Keratinocyte (primary cell): ENCODE measurements around the gene SLC27A5. TPM values are rescaled to one million over a fixed set of nuclear protein-coding genes. Genes with fewer than 3 reads are reported as not detected.
"Not testable (repeated sequence)": the region's sequence is repeated elsewhere in the genome, so short reads cannot be mapped to it uniquely, and the experiment has no call there.

Experiments
- DNase-seq: peaks from one replicate; pipeline ENCODE4 v3.0.0-alpha.2; 2011; ENCODE audit warnings: low read depth, missing footprints, low spot score
- FAIRE-seq: peaks from 2 replicates; lab custom pipeline; 2011; peaks lifted over from hg19 to GRCh38; lab: Jason Lieb, UNC
- H2AFZ ChIP-seq: 2 replicates; pipeline ENCODE4 v1.6.0; 2012; ENCODE audit warnings: low read length, control low read depth, inconsistent platforms; ENCODE audit not compliant: control insufficient read depth
- H3K27ac ChIP-seq: 2 replicates; pipeline ENCODE4 v1.5.1; 2011; ENCODE audit warnings: low read length; ENCODE audit not compliant: control insufficient read depth, insufficient read depth
- H3K27me3 ChIP-seq: 3 replicates; pipeline ENCODE4 v1.6.0; 2011; ENCODE audit warnings: low read length; ENCODE audit not compliant: control insufficient read depth, insufficient read depth; ENCODE audit errors: extremely low read depth
- H3K36me3 ChIP-seq, 2 experiments: 2 replicates in 1 of 2; 3 replicates in 1 of 2; pipeline ENCODE4 v1.5.1; 2011; ENCODE audit warnings: low read length in 2 of 2, mild to moderate bottlenecking in 1 of 2; ENCODE audit not compliant: control insufficient read depth in 2 of 2, insufficient read depth in 2 of 2; ENCODE audit errors: extremely low read depth in 1 of 2
- H3K4me1 ChIP-seq: 3 replicates; pipeline ENCODE4 v1.5.1; 2011; ENCODE audit warnings: low read length; ENCODE audit not compliant: control insufficient read depth, insufficient read depth; ENCODE audit errors: extremely low read depth
- H3K4me2 ChIP-seq: 3 replicates; pipeline ENCODE4 v1.6.0; 2011; ENCODE audit warnings: low read depth, low read length; ENCODE audit not compliant: control insufficient read depth, insufficient read depth; ENCODE audit errors: extremely low read depth
- H3K4me3 ChIP-seq, 3 experiments: fragments of 200-600 bp in 1 of 3; sonication (generic) in 1 of 3; 2 replicates in 2 of 3; 3 replicates in 1 of 3; pipeline ENCODE4 v1.5.1; 2011 to 2016; ENCODE audit warnings: low read length in 3 of 3, mild to moderate bottlenecking in 3 of 3, control low read depth in 2 of 3, inconsistent platforms in 1 of 3, low read depth in 1 of 3, mixed read lengths in 1 of 3, mixed run types in 1 of 3, moderate library complexity in 1 of 3; ENCODE audit not compliant: control insufficient read depth in 2 of 3, insufficient read depth in 2 of 3; ENCODE audit errors: extremely low read depth in 1 of 3
- H3K79me2 ChIP-seq: 2 replicates; pipeline ENCODE4 v1.6.0; 2012; ENCODE audit warnings: low read length; ENCODE audit not compliant: control insufficient read depth, insufficient read depth
- H3K9ac ChIP-seq: 3 replicates; pipeline ENCODE4 v1.6.0; 2011; ENCODE audit warnings: low read length; ENCODE audit not compliant: control insufficient read depth, insufficient read depth; ENCODE audit errors: extremely low read depth
- H3K9me1 ChIP-seq: 3 replicates; pipeline ENCODE4 v1.6.0; 2011; ENCODE audit warnings: low read length; ENCODE audit not compliant: control insufficient read depth, insufficient read depth; ENCODE audit errors: extremely low read depth
- H3K9me3 ChIP-seq: 2 replicates; pipeline ENCODE4 v1.5.1; 2012; ENCODE audit warnings: low read depth, low read length; ENCODE audit not compliant: control insufficient read depth
- H4K20me1 ChIP-seq: 3 replicates; pipeline ENCODE4 v1.6.0; 2011; ENCODE audit warnings: low read length; ENCODE audit not compliant: control insufficient read depth, insufficient read depth; ENCODE audit errors: extremely low read depth
- CTCF ChIP-seq, 3 experiments: IDR thresholded peaks in 1 of 3; conservative IDR thresholded peaks in 1 of 3; optimal IDR thresholded peaks in 1 of 3; 2 replicates in 2 of 3; 3 replicates in 1 of 3; pipeline versions ENCODE3 to v1.5.1; 2011; ENCODE audit warnings: low read length in 3 of 3, mild to moderate bottlenecking in 3 of 3, moderate library complexity in 2 of 3, control low read depth in 1 of 3, inconsistent platforms in 1 of 3; ENCODE audit not compliant: insufficient read depth in 2 of 3; ENCODE audit errors: extremely low read depth in 1 of 3
- EZH2 ChIP-seq: IDR thresholded peaks from one replicate; pipeline ENCODE4 v1.6.1; 2012; ENCODE audit warnings: inconsistent platforms, mild to moderate bottlenecking, low read length, moderate library complexity
- dilution Hi-C: fragments of 300-500 bp; cut with MboI; formaldehyde crosslinking; loops from one replicate; pipeline ENCODE4 v1.7.0; 2020; ENCODE audit warnings: low sequenced_read_pairs; ENCODE audit not compliant: extremely low pct_ligation_motif_present
- polyA plus RNA-seq, 5 experiments: library from polyadenylated mRNA; depleted of rRNA in 3 of 5; stranded (reverse) in 3 of 5; stranded (forward) in 1 of 5; unstranded in 1 of 5; fragments of >200 nt; gene quantifications; 1 replicate in 1 of 5; 2 replicates in 3 of 5; 3 replicates in 1 of 5; pipeline versions ENCODE4 v1.2.1 to v1.2.3, GENCODE V29; 2011 to 2012; ENCODE audit warnings: missing spikeins in 2 of 5, low read depth in 1 of 5, low replicate concordance in 1 of 5

The SLC27A5 gene
- polyA plus RNA-seq, 1 donor (not counting 4 experiments of a cell fraction or from before 2014, with no cell fraction given): 13.4 TPM

- H3K9me3 ChIP-seq: no peaks in the 10 kb centered on the region
- dilution Hi-C loops: no loop called here
These were observed 32.2 kb upstream of the SLC27A5 start, which contains the start of gene TRIM28 for GRCh38 chr19:58543826-58544590. TSS of gene TRIM28 (plus strand) at chr19:58544064. CDS start at chr19:58544758, 694 bp downstream.

GRCh38 chr19:58542641-58543372 lies 31.0 kb upstream of the SLC27A5 start:
- H3K9ac ChIP-seq, FAIRE-seq, H3K9me1 ChIP-seq, H3K4me2 ChIP-seq, H2AFZ ChIP-seq, dilution Hi-C loops, DNase-seq, H3K9me3 ChIP-seq, H3K4me3 ChIP-seq, H3K27ac ChIP-seq: not testable (repeated sequence)
- Histone ChIP-seq H4K20me1 (peaks cover 29% of the 10 kb centered on the region), H3K27me3 (peaks cover 11% of the 10 kb centered on the region), H3K4me1 (peaks cover 22% of the 10 kb centered on the region), H3K79me2 (peaks cover 32% of the 10 kb centered on the region), H3K36me3 (peaks cover 15 to 21% of the 10 kb centered on the region in 2 experiments)

More at GRCh38 chr19:58543826-58544590, 32.2 kb upstream of the SLC27A5 start, which contains the start of gene TRIM28:
- Histone ChIP-seq H3K4me1 (peaks cover 16% of the 10 kb centered on the region), H3K4me2 (peak within 1 kb of the TSS; percentile 97), H3K27me3 (peaks cover 7% of the 10 kb centered on the region), H2AFZ (peak within 1 kb of the TSS; percentile 80), H3K79me2 (peaks cover 44% of the 10 kb centered on the region), H3K36me3 (peaks cover 23 to 33% of the 10 kb centered on the region in 2 experiments), H4K20me1 (peaks cover 37% of the 10 kb centered on the region), H3K9ac (peak within 1 kb of the TSS; percentile 89), H3K27ac (peak within 1 kb of the TSS; percentile 89), H3K4me3 (peak within 1 kb of the TSS; percentile 65 to 93 (median 83)), H3K9me1 (peaks cover 9% of the 10 kb centered on the region)
- peak; percentile 57 for FAIRE-seq
- TF ChIP-seq EZH2 (no peak), CTCF (optimal IDR thresholded peaks at IDR 0.05 in 1 of 3, IDR thresholded peaks at IDR 0.05 in 1 of 3, conservative IDR thresholded peaks at IDR 0.05 in 1 of 3; ENCODE audit: extremely low read depth in 1 of 3, insufficient read depth in 2 of 3, low read length in 3 of 3) (no peak)
- peak; percentile 90 for DNase-seq

GRCh38 chr19:58539169-58539559 lies 27.4 kb upstream of the SLC27A5 start:
- H3K36me3 ChIP-seq, H3K4me2 ChIP-seq, DNase-seq, H3K4me1 ChIP-seq, H3K4me3 ChIP-seq, H3K9me1 ChIP-seq, H3K27ac ChIP-seq, H3K9me3 ChIP-seq, H3K79me2 ChIP-seq, H4K20me1 ChIP-seq, FAIRE-seq, H2AFZ ChIP-seq, dilution Hi-C loops: not testable (repeated sequence)
- H3K9ac ChIP-seq: peak overlapping the region; percentile 52
- peaks cover 11% of the 10 kb centered on the region for H3K27me3 ChIP-seq
